Lower leg skin (tissue), 4 donors: ENCODE measurements around the gene MX2. TPM values are rescaled to one million over a fixed set of nuclear protein-coding genes. Genes with fewer than 3 reads are reported as not detected.

Experiments used
- DNase-seq, 2 donors: peaks; one replicate each; pipeline ENCODE4 v3.0.0-alpha.2; 2019; ENCODE audit warnings: low spot score in 2 of 2
- H3K4me3 ChIP-seq: fragments of 200-600 bp; sonication (generic); 2 replicates; pipeline ENCODE4 v1.5.1; 2017; ENCODE audit warnings: mild to moderate bottlenecking, low read depth; ENCODE audit not compliant: poor library complexity, severe bottlenecking
- CTCF ChIP-seq, 3 donors: fragments of 450-650 bp; IDR thresholded peaks; one replicate each; pipeline ENCODE4 v1.5.1; 2016; ENCODE audit warnings: antibody characterized with exemption in 3 of 3, mild to moderate bottlenecking in 3 of 3, moderate library complexity in 2 of 3
- POLR2A ChIP-seq, 2 donors: fragments of 450-650 bp; IDR thresholded peaks; one replicate each; pipeline ENCODE4 v1.6.1; 2016 to 2017; ENCODE audit warnings: antibody characterized with exemption in 2 of 2, mild to moderate bottlenecking in 1 of 2, moderate library complexity in 1 of 2
- WGBS, 2 donors: methylation state at CpG; one replicate each; pipeline ENCODE4 v1.1.5; 2018; 5-methylcytosine and 5-hydroxymethylcytosine counted together
- intact Hi-C: fragments of 100-400 bp; cut with DNase I; formaldehyde crosslinking; loops from one replicate; pipeline ENCODE4 v1.15.0; 2023; ENCODE audit warnings: low total_unique reads
- total RNA-seq, 4 donors: library from RNA; depleted of rRNA; stranded (reverse); fragments of >200 nt; gene quantifications; one replicate each; pipeline ENCODE4 v1.1.0, GENCODE V29; 2016

The MX2 gene
- total RNA-seq, 4 donors from 2014 or later = 1.9 to 10.3 (median 6.0) TPM

- intact Hi-C loops = no loop called here
- DNase-seq = peak in 1 of 2 donors; percentile 63
- TF ChIP-seq CTCF (IDR thresholded peaks at IDR 0.05) = no peak
- TF ChIP-seq POLR2A (IDR thresholded peaks at IDR 0.05) = no peak
- WGBS, 2 donors = 92% methylated on average over 13 of the region's 13 CpGs
- H3K4me3 ChIP-seq = no peak overlapping the region
Observed at GRCh38 chr21:41444703-41445464, 83.1 kb downstream of the MX2 start.

DNA sequence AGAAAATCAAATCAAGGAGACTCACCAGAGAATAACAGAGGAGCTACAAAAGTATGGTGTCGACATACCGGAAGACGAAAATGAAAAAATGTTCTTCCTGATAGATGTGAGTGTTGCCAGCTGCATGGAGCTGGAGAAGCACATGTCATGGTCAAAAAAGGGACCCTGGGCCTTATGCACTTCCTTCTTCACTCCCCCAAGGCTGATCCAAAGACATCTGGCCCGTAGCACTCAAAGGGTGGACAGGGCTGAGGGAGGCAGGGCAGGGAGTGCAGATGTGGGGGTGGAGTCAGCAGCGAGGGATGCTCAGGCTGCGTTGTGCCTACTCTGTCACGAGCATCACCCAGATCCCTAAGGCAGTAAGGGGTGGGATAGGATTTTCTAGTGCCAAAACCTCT, 83.6 kb downstream of the MX2 start:
- WGBS, 2 donors = 84 to 93% methylated on average over 7 of the region's 7 CpGs
- peak in 1 of 2 donors; percentile 46 for DNase-seq
- no peak for TF ChIP-seq CTCF (IDR thresholded peaks at IDR 0.05)
- no peak for TF ChIP-seq POLR2A (IDR thresholded peaks at IDR 0.05)
- intact Hi-C loops = no loop called here
- no peak overlapping the region for H3K4me3 ChIP-seq

DNA sequence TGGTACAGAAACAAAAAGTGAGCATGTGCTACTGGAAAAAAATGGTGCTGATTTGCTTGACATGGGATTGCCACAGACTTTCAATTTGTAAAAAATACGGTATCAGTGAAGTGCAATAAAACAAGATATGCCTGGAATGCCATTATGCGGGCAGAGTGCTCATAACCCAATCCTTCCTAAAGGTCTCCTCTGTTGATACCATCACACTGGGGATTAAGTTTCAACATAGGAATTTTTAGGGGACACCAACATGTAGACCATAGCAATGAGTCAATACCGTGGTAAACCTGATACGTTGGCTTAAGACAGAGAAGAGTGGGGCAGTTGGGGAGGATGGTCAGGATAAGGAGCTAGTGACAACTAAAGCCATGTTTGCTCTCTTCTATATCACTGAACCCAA, 84.8 kb downstream of the MX2 start:
- H3K4me3 ChIP-seq = no peak overlapping the region
- intact Hi-C loops = no loop called here
- DNase-seq = no peak
- WGBS, 2 donors = 91 to 96% methylated on average over 4 of the region's 4 CpGs
- TF ChIP-seq POLR2A (IDR thresholded peaks at IDR 0.05) (no peak), CTCF (IDR thresholded peaks at IDR 0.05) (no peak)

DNA sequence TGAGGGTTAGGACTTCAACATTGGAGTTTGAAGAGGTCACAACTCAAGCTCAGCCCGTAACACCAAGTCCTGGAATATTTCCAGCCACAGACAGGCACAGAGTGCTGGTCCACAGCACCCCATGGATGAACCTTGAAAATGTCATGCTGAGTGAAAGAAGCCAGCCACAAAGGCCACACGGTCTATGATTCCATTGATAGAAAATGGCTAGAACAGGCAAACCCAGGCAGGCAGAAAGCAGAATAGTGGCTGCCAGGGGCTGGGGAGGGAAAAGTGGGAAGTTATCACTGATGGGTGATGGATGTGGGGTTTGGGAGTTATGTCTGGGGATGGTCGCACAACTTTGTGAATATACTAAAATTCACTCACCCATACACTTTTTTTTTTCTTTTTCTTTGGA, 85.5 kb downstream of the MX2 start:
- DNase-seq = no peak
- intact Hi-C loops = no loop called here
- H3K4me3 ChIP-seq = no peak overlapping the region
- 88 to 93% methylated on average over 3 of the region's 3 CpGs for WGBS, 2 donors
- TF ChIP-seq POLR2A (IDR thresholded peaks at IDR 0.05) (no peak), CTCF (IDR thresholded peaks at IDR 0.05) (no peak)

- WGBS, 2 donors = 75 to 98% methylated on average over 5 of the region's 5 CpGs
- intact Hi-C loops = no loop called here
- DNase-seq = no peak
Observed at GRCh38 chr21:41449613-41450012, 87.8 kb downstream of the MX2 start.

More at GRCh38 chr21:41449613-41450012, 87.8 kb downstream of the MX2 start:
- H3K4me3 ChIP-seq = no peak overlapping the region
- TF ChIP-seq POLR2A (IDR thresholded peaks at IDR 0.05) (no peak), CTCF (IDR thresholded peaks at IDR 0.05) (no peak)
